GM18519 (cell line): Measurements from ENCODE around the gene C16orf89.
"Not testable (repeated sequence)": the region's sequence is repeated elsewhere in the genome, so short reads cannot be mapped to it uniquely, and the experiment has no call there.

ENCODE experiments used
- ATAC-seq: cut with Tn5 transposase; IDR thresholded peaks from one replicate; pipeline ENCODE4 v1.9.1; 2021; ENCODE audit warnings: mild to moderate bottlenecking, moderate library complexity; ENCODE audit not compliant: unreplicated experiment, low FRiP score

Gene C16orf89

GRCh38 chr16:5062790-5063765 lies 2.7 kb downstream of the C16orf89 start:
- ATAC-seq, result no peak

GRCh38 chr16:5062051-5062450 lies 3.7 kb downstream of the C16orf89 start:
- peak; percentile 66 for ATAC-seq

- no peak for ATAC-seq
These were observed 5.6 kb downstream of the C16orf89 start for GRCh38 chr16:5060073-5060641.

GRCh38 chr16:5059386-5060072 lies 6.2 kb downstream of the C16orf89 start:
- ATAC-seq, result no peak

GRCh38 chr16:5058476-5058875 lies 7.3 kb downstream of the C16orf89 start:
- ATAC-seq, result no peak

- ATAC-seq, result peak; percentile 56
These were observed 9.4 kb downstream of the C16orf89 start for GRCh38 chr16:5056352-5056751.

- no peak for ATAC-seq
These were observed 10.6 kb downstream of the C16orf89 start for GRCh38 chr16:5054876-5055865.

GRCh38 chr16:5046914-5047313 lies 18.8 kb downstream of the C16orf89 start:
- no peak for ATAC-seq

GRCh38 chr16:5045499-5046115 lies 20.1 kb downstream of the C16orf89 start:
- ATAC-seq, result no peak

GRCh38 chr16:5044581-5044980 lies 21.2 kb downstream of the C16orf89 start:
- not testable (repeated sequence) for ATAC-seq

GRCh38 chr16:5044011-5044540 lies 21.7 kb downstream of the C16orf89 start:
- ATAC-seq, result no peak

- ATAC-seq, result no peak
These were observed 23.1 kb downstream of the C16orf89 start for GRCh38 chr16:5042574-5043171.

GRCh38 chr16:5041600-5042133 lies 24.1 kb downstream of the C16orf89 start:
- ATAC-seq, result peak; percentile 53

GRCh38 chr16:5040451-5040850 lies 25.3 kb downstream of the C16orf89 start:
- no peak for ATAC-seq

- ATAC-seq, result no peak
These were observed 29.3 kb downstream of the C16orf89 start for GRCh38 chr16:5036228-5037156.

- ATAC-seq, result no peak
These were observed 29.9 kb downstream of the C16orf89 start for GRCh38 chr16:5035909-5036227.

- no peak for ATAC-seq
These were observed 31.6 kb downstream of the C16orf89 start for GRCh38 chr16:5034167-5034523.
